DND-41 (cell line): Measurements from ENCODE around the gene SLC30A10.

Experiments
- EZH2 ChIP-seq: IDR thresholded peaks from 3 replicates; pipeline ENCODE4 v1.6.1; 2012; ENCODE audit warnings: borderline replicate concordance, low read depth, mild to moderate bottlenecking, moderate library complexity, low read length, inconsistent platforms; ENCODE audit not compliant: severe bottlenecking
- TF ChIP-seq, protein P1 (sequence below): IDR thresholded peaks from 2 replicates; pipeline ENCODE4 v1.5.1; 2012; ENCODE audit warnings: borderline replicate concordance, low read length, moderate library complexity, mild to moderate bottlenecking; ENCODE audit not compliant: poor library complexity, severe bottlenecking; ENCODE audit errors: extremely low read depth

- TF ChIP-seq, protein P1, sequence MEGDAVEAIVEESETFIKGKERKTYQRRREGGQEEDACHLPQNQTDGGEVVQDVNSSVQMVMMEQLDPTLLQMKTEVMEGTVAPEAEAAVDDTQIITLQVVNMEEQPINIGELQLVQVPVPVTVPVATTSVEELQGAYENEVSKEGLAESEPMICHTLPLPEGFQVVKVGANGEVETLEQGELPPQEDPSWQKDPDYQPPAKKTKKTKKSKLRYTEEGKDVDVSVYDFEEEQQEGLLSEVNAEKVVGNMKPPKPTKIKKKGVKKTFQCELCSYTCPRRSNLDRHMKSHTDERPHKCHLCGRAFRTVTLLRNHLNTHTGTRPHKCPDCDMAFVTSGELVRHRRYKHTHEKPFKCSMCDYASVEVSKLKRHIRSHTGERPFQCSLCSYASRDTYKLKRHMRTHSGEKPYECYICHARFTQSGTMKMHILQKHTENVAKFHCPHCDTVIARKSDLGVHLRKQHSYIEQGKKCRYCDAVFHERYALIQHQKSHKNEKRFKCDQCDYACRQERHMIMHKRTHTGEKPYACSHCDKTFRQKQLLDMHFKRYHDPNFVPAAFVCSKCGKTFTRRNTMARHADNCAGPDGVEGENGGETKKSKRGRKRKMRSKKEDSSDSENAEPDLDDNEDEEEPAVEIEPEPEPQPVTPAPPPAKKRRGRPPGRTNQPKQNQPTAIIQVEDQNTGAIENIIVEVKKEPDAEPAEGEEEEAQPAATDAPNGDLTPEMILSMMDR, result no peak
- no peak for TF ChIP-seq EZH2
These were observed 30.0 kb downstream of the SLC30A10 start for GRCh38 chr1:219898375-219898774.
